ENCODE data around the gene AP1S1.

Gene AP1S1

DNA sequence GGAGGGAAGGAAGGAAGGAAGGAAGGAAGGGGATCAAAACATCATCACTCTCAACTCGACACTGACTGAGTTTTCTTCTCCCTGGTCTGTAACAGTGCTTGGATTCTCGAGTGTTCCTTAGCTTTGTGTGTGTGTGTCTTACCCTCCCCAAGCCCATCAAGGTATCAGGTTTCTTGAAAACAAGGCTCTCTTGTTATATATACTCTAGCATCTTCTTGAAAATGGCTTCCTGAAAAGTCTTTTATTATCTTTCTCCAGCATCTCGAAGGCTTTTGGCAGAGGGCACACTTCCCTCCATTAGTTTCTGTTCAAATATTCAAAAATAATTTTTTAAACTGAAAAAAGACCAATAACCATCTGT, 14.0 kb upstream of the AP1S1 start:
- Histone ChIP-seq H3K9ac (ENCODE audit: low read depth, low read length) (no peak overlapping the region), H3K4me3 (ENCODE audit: low read length) (no peak overlapping the region), H3K27me3 (ENCODE audit: insufficient read depth, low read length) (no peaks in the 10 kb centered on the region), H3K36me3 (ENCODE audit: insufficient read depth, low read depth, low read length) (peaks cover 8% of the 10 kb centered on the region; the same call in 1 of the 2 replicates), H3K4me1 (ENCODE audit: insufficient read depth, low read length) (peaks cover 3% of the 10 kb centered on the region), H3K27ac (ENCODE audit: low read length) (no peak overlapping the region), H3K9me3 (ENCODE audit: insufficient read depth, low read depth, low read length) (no peaks in the 10 kb centered on the region)

DNA sequence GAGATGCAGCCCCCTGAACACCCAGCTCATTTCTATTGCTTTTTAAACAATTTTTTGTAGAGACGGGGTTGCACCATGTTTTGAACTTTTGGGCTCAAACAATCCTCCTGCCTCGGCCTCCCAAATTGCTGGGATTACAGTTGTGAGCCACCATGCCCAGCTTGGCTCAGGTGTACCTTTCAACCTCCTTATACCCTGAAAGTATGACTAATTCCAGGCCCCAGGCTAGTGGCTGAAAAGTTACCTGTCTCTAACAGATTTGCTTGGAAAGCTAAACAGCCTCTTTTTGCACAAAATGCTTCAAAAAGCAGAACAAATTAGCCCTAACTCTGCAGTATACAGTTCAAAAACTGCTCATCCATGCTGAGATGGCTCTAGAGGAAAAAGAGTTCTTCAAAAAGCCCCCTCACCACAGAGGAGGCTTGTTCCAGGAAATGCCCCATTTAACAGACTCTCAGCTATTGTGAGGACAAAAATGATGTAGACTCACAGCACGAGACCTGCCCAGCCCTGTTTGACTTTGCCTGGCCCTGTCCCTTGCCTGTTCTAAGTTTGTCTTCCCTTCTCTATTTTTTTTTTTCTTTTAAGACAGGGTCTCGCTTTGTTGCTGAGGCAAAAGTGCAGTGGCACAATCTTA, 13.4 kb upstream of the AP1S1 start:
- Histone ChIP-seq H3K27ac (ENCODE audit: low read length) (no peak overlapping the region), H3K36me3 (ENCODE audit: insufficient read depth, low read depth, low read length) (peaks cover 8% of the 10 kb centered on the region; the same call in 1 of the 2 replicates), H3K9me3 (ENCODE audit: insufficient read depth, low read depth, low read length) (no peaks in the 10 kb centered on the region), H3K4me1 (ENCODE audit: insufficient read depth, low read length) (peaks cover 3% of the 10 kb centered on the region), H3K27me3 (ENCODE audit: insufficient read depth, low read length) (no peaks in the 10 kb centered on the region), H3K9ac (ENCODE audit: low read depth, low read length) (no peak overlapping the region), H3K4me3 (ENCODE audit: low read length) (no peak overlapping the region)

DNA sequence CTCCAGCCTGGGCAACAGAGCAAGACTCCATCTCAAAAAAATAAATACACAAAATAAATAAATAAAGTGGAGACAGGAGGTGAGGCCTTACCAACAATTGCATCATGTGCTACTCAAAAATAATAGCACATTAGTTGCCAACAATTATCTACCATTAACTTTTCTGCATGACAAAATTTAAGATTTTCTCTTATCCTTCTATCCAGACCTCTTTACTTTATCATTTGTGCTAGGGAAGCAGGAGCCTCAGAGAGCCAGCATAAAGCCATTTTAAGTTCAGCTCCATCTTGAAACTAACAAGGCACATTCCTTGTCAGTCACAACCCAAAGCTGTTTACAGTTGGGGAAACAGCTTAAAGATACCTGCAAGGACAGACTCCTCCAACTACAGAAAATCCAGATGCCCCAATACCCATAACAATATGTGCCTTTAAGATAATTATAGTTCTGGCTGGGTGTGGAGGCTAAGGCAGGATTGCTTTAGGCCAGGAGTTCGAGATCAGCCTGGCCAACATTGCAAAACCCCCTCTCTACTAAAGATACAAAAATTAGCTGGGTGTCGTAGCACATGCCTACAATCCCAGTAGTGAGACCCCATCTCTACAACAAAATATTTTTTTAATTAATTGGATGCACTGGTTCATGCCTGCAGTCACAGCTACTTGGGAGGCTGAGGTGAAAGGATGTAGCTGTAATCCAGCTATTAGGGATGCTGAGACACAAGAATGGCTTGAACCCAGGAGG, 2.2 kb upstream of the AP1S1 start:
- Histone ChIP-seq H3K4me3 (ENCODE audit: low read length) (no peak overlapping the region), H3K9ac (ENCODE audit: low read depth, low read length) (no peak overlapping the region), H3K9me3 (ENCODE audit: insufficient read depth, low read depth, low read length) (no peaks in the 10 kb centered on the region), H3K36me3 (ENCODE audit: insufficient read depth, low read depth, low read length) (no peaks in the 10 kb centered on the region), H3K4me1 (ENCODE audit: insufficient read depth, low read length) (peaks cover 18% of the 10 kb centered on the region), H3K27ac (ENCODE audit: low read length) (no peak overlapping the region), H3K27me3 (ENCODE audit: insufficient read depth, low read length) (peaks cover 10% of the 10 kb centered on the region; the same call in 1 of the 2 replicates)

GRCh38 chr7:101154693-101155102, 422 bp downstream of the AP1S1 start:
- Histone ChIP-seq H3K27me3 (ENCODE audit: insufficient read depth, low read length) (peaks cover 10% of the 10 kb centered on the region; the same call in 1 of the 2 replicates), H3K4me3 (ENCODE audit: low read length) (peak overlapping the region; percentile 82), H3K27ac (ENCODE audit: low read length) (no peak overlapping the region)

DNA sequence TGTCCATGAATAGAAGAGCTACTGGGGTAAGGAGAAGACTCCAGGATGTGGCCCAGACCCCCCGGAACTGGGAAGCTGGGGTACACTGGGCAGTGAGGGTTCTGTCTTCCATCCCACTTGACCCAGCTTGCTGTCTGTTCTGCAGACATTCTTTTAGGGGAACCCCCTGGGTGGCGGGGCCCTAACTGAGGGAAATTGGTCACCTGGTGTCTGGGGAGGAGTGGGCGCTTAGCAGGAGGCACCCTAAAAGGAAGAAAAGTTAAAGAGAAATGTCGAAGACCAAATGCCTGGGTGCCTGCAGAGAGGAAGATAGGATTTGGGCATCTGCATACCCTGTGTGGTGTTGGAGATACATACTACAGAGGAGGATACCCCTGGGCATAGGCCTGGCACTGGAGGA, 1.0 kb downstream of the AP1S1 start:
- peaks cover 19% of the 10 kb centered on the region for H3K4me1 ChIP-seq (ENCODE audit: insufficient read depth, low read length)
- H3K9me3 ChIP-seq (ENCODE audit: insufficient read depth, low read depth, low read length): no peaks in the 10 kb centered on the region
- H3K9ac ChIP-seq (ENCODE audit: low read depth, low read length): peak overlapping the region; percentile 85; the same call in 1 of the 2 replicates
- H3K27ac ChIP-seq (ENCODE audit: low read length): no peak overlapping the region
- peaks cover 7% of the 10 kb centered on the region; the same call in 1 of the 2 replicates for H3K36me3 ChIP-seq (ENCODE audit: insufficient read depth, low read depth, low read length)
- peaks cover 10% of the 10 kb centered on the region; the same call in 1 of the 2 replicates for H3K27me3 ChIP-seq (ENCODE audit: insufficient read depth, low read length)
- H3K4me3 ChIP-seq (ENCODE audit: low read length): peak overlapping the region; percentile 82

More at GRCh38 chr7:101154693-101155102, 422 bp downstream of the AP1S1 start:
- Histone ChIP-seq H3K36me3 (ENCODE audit: insufficient read depth, low read depth, low read length) (peaks cover 7% of the 10 kb centered on the region; the same call in 1 of the 2 replicates), H3K9me3 (ENCODE audit: insufficient read depth, low read depth, low read length) (no peaks in the 10 kb centered on the region), H3K9ac (ENCODE audit: low read depth, low read length) (peak overlapping the region; percentile 85; the same call in 1 of the 2 replicates), H3K4me1 (ENCODE audit: insufficient read depth, low read length) (peaks cover 19% of the 10 kb centered on the region)

DNA sequence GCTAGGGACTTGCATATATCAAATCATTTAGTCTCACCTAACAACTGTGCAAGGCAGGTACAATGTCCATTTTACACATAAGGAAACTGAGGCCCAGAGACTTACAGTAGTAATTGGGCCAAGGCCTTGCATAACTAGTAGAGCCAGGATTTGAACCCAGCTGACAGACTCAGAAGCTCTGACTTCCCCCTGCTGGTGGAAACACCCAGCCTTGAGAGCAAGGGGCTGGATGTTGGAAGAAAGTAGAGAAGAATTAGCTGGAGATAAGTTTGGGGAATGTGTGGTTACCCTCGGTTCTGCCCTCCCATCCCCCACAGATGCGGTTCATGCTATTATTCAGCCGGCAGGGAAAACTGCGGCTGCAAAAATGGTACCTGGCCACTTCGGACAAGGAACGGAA, 2.0 kb downstream of the AP1S1 start:
- H3K4me1 ChIP-seq (ENCODE audit: insufficient read depth, low read length): peaks cover 25% of the 10 kb centered on the region
- no peaks in the 10 kb centered on the region for H3K9me3 ChIP-seq (ENCODE audit: insufficient read depth, low read depth, low read length)
- H3K9ac ChIP-seq (ENCODE audit: low read depth, low read length): no peak overlapping the region; the same call in 1 of the 2 replicates
- no peak overlapping the region for H3K4me3 ChIP-seq (ENCODE audit: low read length)
- peaks cover 10% of the 10 kb centered on the region; the same call in 1 of the 2 replicates for H3K27me3 ChIP-seq (ENCODE audit: insufficient read depth, low read length)
- H3K27ac ChIP-seq (ENCODE audit: low read length): no peak overlapping the region
- H3K36me3 ChIP-seq (ENCODE audit: insufficient read depth, low read depth, low read length): peaks cover 7% of the 10 kb centered on the region; the same call in 1 of the 2 replicates

- Histone ChIP-seq H3K4me3 (ENCODE audit: low read length) (no peak overlapping the region), H3K4me1 (ENCODE audit: insufficient read depth, low read length) (peaks cover 26% of the 10 kb centered on the region), H3K9me3 (ENCODE audit: insufficient read depth, low read depth, low read length) (no peaks in the 10 kb centered on the region), H3K27me3 (ENCODE audit: insufficient read depth, low read length) (peaks cover 13% of the 10 kb centered on the region; the same call in 1 of the 2 replicates), H3K9ac (ENCODE audit: low read depth, low read length) (peak overlapping the region; percentile 33; the same call in 1 of the 2 replicates), H3K27ac (ENCODE audit: low read length) (no peak overlapping the region), H3K36me3 (ENCODE audit: insufficient read depth, low read depth, low read length) (peaks cover 7% of the 10 kb centered on the region; the same call in 1 of the 2 replicates)
Measured at GRCh38 chr7:101156866-101157589, 2.8 kb downstream of the AP1S1 start.

DNA sequence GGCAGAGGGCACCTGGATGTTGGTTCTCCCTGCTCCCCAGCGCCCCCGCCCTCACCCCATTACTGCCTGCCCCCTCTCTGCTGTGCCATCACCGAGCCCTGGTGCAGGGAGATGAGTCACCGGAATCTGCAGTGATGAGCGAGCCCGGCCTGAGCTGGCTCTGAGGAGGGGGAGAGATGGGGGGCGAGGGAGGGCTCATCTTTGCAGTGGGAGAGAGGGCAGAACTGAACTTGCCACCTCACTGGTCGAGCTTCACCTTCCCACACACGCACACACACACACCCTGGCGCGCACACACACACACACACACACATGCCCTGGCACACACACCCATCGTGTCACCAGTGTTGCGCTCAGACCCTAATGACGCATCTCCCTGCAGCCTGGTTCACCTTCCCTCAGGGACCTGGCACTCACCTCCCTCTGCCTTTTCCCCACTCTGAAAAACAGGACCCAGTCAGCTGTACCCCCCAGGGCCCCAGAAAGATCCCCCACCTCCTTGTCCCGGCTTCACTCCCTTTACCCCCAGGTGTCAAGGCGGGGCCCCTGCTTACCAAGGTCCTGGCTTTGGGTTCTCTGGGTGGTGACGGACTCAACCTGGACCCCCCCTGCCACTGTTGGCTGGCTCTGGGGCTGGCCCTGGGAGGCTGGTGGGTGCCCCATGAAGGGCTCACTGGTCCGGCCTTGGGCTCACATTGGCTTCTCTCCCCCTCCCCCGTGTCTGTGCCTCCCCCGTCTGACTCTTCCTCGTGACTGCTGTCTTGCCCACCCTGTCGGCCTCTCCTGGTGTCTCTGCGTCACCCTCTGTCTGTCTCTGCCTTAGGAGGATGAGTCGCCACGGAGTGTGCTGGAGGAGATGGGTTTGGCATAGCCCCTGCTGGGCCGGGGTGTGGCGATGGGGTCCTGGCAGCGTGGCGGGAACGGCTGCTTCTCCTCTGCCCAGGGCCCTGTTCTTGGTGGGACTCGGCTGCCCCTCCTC, 5.7 kb downstream of the AP1S1 start:
- H3K4me3 ChIP-seq (ENCODE audit: low read length): no peak overlapping the region
- peaks cover 27% of the 10 kb centered on the region for H3K27me3 ChIP-seq (ENCODE audit: insufficient read depth, low read length)
- peaks cover 7% of the 10 kb centered on the region; the same call in 1 of the 2 replicates for H3K36me3 ChIP-seq (ENCODE audit: insufficient read depth, low read depth, low read length)
- H3K27ac ChIP-seq (ENCODE audit: low read length): no peak overlapping the region
- H3K9ac ChIP-seq (ENCODE audit: low read depth, low read length): no peak overlapping the region
- peaks cover 30% of the 10 kb centered on the region for H3K4me1 ChIP-seq (ENCODE audit: insufficient read depth, low read length)
- no peaks in the 10 kb centered on the region for H3K9me3 ChIP-seq (ENCODE audit: insufficient read depth, low read depth, low read length)

GRCh38 chr7:101160910-101161309, 6.6 kb downstream of the AP1S1 start:
- Histone ChIP-seq H3K9ac (ENCODE audit: low read depth, low read length) (no peak overlapping the region), H3K27me3 (ENCODE audit: insufficient read depth, low read length) (peaks cover 35% of the 10 kb centered on the region), H3K4me1 (ENCODE audit: insufficient read depth, low read length) (peaks cover 24% of the 10 kb centered on the region), H3K4me3 (ENCODE audit: low read length) (no peak overlapping the region), H3K9me3 (ENCODE audit: insufficient read depth, low read depth, low read length) (no peaks in the 10 kb centered on the region), H3K36me3 (ENCODE audit: insufficient read depth, low read depth, low read length) (peaks cover 7% of the 10 kb centered on the region; the same call in 1 of the 2 replicates), H3K27ac (ENCODE audit: low read length) (no peak overlapping the region)

DNA sequence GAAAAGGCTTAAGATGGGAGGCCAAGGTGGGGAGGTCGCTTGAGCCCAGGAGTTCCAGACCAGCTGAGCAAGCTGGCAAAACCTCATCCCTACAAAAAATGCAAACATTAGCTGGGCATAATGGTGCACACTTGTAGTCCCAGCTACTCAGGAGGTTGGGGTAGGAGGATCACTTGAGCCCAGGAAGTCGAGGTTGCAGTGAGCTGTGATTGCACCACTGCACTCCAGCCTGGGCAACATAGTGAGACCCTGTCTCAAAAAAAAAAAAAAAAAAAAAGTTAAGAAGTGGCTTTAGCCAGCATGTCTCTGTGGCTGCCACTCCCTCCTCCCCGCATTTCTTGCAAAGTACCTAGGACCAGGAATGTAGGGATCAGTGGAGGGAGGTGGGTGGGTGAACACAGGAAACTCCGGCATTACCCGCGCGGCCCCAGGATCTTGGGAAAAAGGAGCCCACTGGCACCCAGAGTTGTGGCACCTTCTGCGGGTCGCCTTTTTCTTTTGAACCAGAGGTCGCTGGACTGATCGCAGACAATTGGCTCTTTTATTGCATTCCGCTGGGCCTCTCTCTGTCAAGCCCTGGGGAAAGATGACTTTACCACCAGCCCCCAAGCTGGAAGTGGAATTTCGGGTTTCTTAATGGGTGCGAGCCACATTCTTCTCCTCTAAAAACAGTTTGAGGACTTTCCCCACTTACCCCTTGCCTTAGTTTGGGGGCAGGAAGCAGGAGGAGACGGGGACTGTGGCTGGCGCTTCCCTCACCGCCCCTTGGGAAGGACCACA, 7.6 kb downstream of the AP1S1 start:
- no peak overlapping the region for H3K27ac ChIP-seq (ENCODE audit: low read length)
- peaks cover 15% of the 10 kb centered on the region for H3K4me1 ChIP-seq (ENCODE audit: insufficient read depth, low read length)
- H3K27me3 ChIP-seq (ENCODE audit: insufficient read depth, low read length): peaks cover 45% of the 10 kb centered on the region

More for the DNA sequence above, 7.6 kb downstream of the AP1S1 start:
- Histone ChIP-seq H3K9ac (ENCODE audit: low read depth, low read length) (peak overlapping the region; percentile 54; the same call in 1 of the 2 replicates), H3K4me3 (ENCODE audit: low read length) (peak overlapping the region; percentile 59), H3K36me3 (ENCODE audit: insufficient read depth, low read depth, low read length) (peaks cover 7% of the 10 kb centered on the region; the same call in 1 of the 2 replicates), H3K9me3 (ENCODE audit: insufficient read depth, low read depth, low read length) (no peaks in the 10 kb centered on the region)

All from iPS-20b (cell line).